ENCODE data around the gene LAMTOR1. TPM values are rescaled to one million over a fixed set of nuclear protein-coding genes. Genes with fewer than 3 reads are reported as not detected.

Gene LAMTOR1
- total and polyA plus RNA-seq, 7 donors = 87.2 to 256 (median 123) TPM

DNA sequence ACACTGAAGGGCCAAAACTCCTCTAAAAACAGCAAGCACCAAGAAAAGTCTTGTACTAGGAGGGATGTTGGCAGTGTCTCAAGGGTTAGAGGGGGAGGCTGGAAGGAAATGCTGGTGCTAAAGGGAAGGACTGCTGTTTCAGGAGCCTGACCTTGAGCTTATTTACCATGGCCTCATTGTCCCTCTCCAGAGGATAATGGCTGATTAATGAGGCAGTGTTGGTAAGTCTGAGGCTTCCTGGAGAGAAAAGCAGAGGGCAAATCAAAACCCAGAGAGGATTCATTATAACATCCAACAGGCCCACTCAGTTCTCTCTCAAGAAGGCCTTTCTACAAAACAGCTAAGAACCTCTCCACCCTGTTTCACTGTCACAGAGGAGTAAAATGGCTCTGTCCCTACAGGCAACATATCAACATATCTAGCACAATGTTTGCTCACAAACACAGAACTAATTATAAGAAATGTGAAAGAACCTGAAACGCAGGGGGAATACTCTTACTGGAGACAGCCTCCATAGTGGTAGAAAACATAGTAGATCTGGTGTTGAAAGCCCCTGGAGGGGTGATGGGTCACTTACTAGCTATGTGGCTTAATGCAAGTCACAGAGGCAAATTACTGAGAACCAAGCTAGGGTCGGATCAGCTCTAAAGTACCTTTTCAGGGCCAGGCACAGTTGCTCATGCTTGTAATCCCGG is 54.2 kb downstream of the LAMTOR1 start:
- Histone ChIP-seq H3K4me1 (peaks cover 0 to 24% (median 15%) of the 10 kb centered on the region in 4 donors), H3K9me3 (no peaks in the 10 kb centered on the region), H3K4me3 (no peak overlapping the region), H3K36me3 (peaks cover 0 to 10% (median 3%) of the 10 kb centered on the region in 4 donors), H3K27ac (no peak overlapping the region), H3K27me3 (no peaks in the 10 kb centered on the region)
- TF ChIP-seq EP300 (IDR thresholded peaks at IDR 0.05) (no peak), POLR2A (IDR thresholded peaks at IDR 0.05) (no peak), POLR2AphosphoS5 (IDR thresholded peaks at IDR 0.05) (no peak)
- TF ChIP-seq, protein P1, sequence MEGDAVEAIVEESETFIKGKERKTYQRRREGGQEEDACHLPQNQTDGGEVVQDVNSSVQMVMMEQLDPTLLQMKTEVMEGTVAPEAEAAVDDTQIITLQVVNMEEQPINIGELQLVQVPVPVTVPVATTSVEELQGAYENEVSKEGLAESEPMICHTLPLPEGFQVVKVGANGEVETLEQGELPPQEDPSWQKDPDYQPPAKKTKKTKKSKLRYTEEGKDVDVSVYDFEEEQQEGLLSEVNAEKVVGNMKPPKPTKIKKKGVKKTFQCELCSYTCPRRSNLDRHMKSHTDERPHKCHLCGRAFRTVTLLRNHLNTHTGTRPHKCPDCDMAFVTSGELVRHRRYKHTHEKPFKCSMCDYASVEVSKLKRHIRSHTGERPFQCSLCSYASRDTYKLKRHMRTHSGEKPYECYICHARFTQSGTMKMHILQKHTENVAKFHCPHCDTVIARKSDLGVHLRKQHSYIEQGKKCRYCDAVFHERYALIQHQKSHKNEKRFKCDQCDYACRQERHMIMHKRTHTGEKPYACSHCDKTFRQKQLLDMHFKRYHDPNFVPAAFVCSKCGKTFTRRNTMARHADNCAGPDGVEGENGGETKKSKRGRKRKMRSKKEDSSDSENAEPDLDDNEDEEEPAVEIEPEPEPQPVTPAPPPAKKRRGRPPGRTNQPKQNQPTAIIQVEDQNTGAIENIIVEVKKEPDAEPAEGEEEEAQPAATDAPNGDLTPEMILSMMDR (IDR thresholded peaks at IDR 0.05) = no peak
- intact Hi-C loops (cut with DNase I) = no loop called here
- no peak for DNase-seq
- WGBS, 2 donors = 91 to 92% methylated on average over 3 of the region's 3 CpGs

Small RNAs within 50 kb of the gene (small RNA-seq; reads per million reads assigned to genes)
- gene MIR3165 (0 reads per million in 3 donors), gene RNU6-72P (0 reads per million in 3 donors)

Other genes starting within 250 kb of the LAMTOR1 start
- gene DEFB131B, start 224.8 kb downstream of the LAMTOR1 start, total RNA-seq = not detected
- gene DEFB131B, start 224.8 kb downstream of the LAMTOR1 start, polyA plus RNA-seq = not detected
- 1 to 10 TPM; 6.3 to 10.0 (median 8.2) TPM for gene XNDC1N, start 174.7 kb downstream of the LAMTOR1 start, total RNA-seq
- 1 to 10 TPM; 1.8 to 5.6 (median 1.8) TPM for gene XNDC1N, start 174.7 kb downstream of the LAMTOR1 start, polyA plus RNA-seq
- gene RNF121, start 174.3 kb downstream of the LAMTOR1 start, total RNA-seq = 10 to 100 TPM; 25.2 to 34.6 (median 25.3) TPM
- 10 to 100 TPM in 2 of 3 donors, 1 to 10 TPM in 1; 7.2 to 27.2 (median 11.3) TPM for gene RNF121, start 174.3 kb downstream of the LAMTOR1 start, polyA plus RNA-seq
- gene IL18BP, start 104.4 kb downstream of the LAMTOR1 start, total RNA-seq = 1 to 10 TPM; 2.5 to 7.5 (median 5.1) TPM
- gene IL18BP, start 104.4 kb downstream of the LAMTOR1 start, polyA plus RNA-seq = 10 to 100 TPM in 1 of 3 donors, 1 to 10 TPM in 2; 4.8 to 21.3 (median 6.0) TPM
- 100 to 1,000 TPM; 249 to 343 (median 265) TPM for gene NUMA1, start 22.8 kb downstream of the LAMTOR1 start, total RNA-seq
- 100 to 1,000 TPM in 2 of 3 donors, 10 to 100 TPM in 1; 99.1 to 176 (median 109) TPM for gene NUMA1, start 22.8 kb downstream of the LAMTOR1 start, polyA plus RNA-seq
- gene LRRC51, start 22.4 kb downstream of the LAMTOR1 start, total RNA-seq = 10 to 100 TPM in 1 of 4 donors, 1 to 10 TPM in 3; 3.2 to 14.8 (median 6.4) TPM
- 10 to 100 TPM in 2 of 3 donors, 1 to 10 TPM in 1; 4.6 to 12.3 (median 10.8) TPM for gene LRRC51, start 22.4 kb downstream of the LAMTOR1 start, polyA plus RNA-seq
- gene TOMT, start 2.6 kb upstream of the LAMTOR1 start, total RNA-seq = not detected
- not detected for gene TOMT, start 2.6 kb upstream of the LAMTOR1 start, polyA plus RNA-seq
- gene ANAPC15, start 9.4 kb upstream of the LAMTOR1 start, total RNA-seq = 10 to 100 TPM; 48.5 to 77.1 (median 57.8) TPM
- 10 to 100 TPM; 84.5 to 93.1 (median 89.0) TPM for gene ANAPC15, start 9.4 kb upstream of the LAMTOR1 start, polyA plus RNA-seq
- not detected for gene FOLR3, start 32.4 kb upstream of the LAMTOR1 start, total RNA-seq
- gene FOLR3, start 32.4 kb upstream of the LAMTOR1 start, polyA plus RNA-seq = under 1 TPM in 1 of 3 donors, not detected in 2; 0.16 TPM
- under 1 TPM in 1 of 4 donors, not detected in 3; 0.71 TPM for gene FOLR1, start 88.8 kb upstream of the LAMTOR1 start, total RNA-seq
- under 1 TPM in 1 of 3 donors, not detected in 2; 0.15 TPM for gene FOLR1, start 88.8 kb upstream of the LAMTOR1 start, polyA plus RNA-seq
- gene FOLR2, start 113.5 kb upstream of the LAMTOR1 start, total RNA-seq = 10 to 100 TPM; 14.7 to 61.7 (median 42.9) TPM
- 10 to 100 TPM; 14.1 to 27.0 (median 17.4) TPM for gene FOLR2, start 113.5 kb upstream of the LAMTOR1 start, polyA plus RNA-seq
- gene INPPL1, start 121.5 kb upstream of the LAMTOR1 start, total RNA-seq = 100 to 1,000 TPM in 1 of 4 donors, 10 to 100 TPM in 3; 66.6 to 195 (median 77.5) TPM
- 10 to 100 TPM; 30.0 to 96.5 (median 32.6) TPM for gene INPPL1, start 121.5 kb upstream of the LAMTOR1 start, polyA plus RNA-seq
- gene PHOX2A, start 140.9 kb upstream of the LAMTOR1 start, total RNA-seq = 1 to 10 TPM in 1 of 4 donors, under 1 TPM in 2, not detected in 1; 0.41 to 2.9 (median 0.82) TPM
- gene PHOX2A, start 140.9 kb upstream of the LAMTOR1 start, polyA plus RNA-seq = 1 to 10 TPM in 1 of 3 donors, not detected in 2; 1.7 TPM